Suprapubic skin (tissue), 3 donors: ENCODE results near the gene SMIM26.

Experiments used
- CTCF ChIP-seq, 2 donors: fragments of 200-600 bp in 1 of 2; fragments of 450-650 bp in 1 of 2; sonication (generic) in 1 of 2; IDR thresholded peaks; one replicate each; pipeline ENCODE4 v1.5.1; 2016 to 2019; ENCODE audit warnings: antibody characterized with exemption in 2 of 2, mild to moderate bottlenecking in 1 of 2, moderate library complexity in 1 of 2
- POLR2AphosphoS5 ChIP-seq, 3 donors: sonication (generic); formaldehyde crosslinking; IDR thresholded peaks; one replicate each; pipeline ENCODE4 v1.6.1; 2017; ENCODE audit warnings: antibody characterized with exemption in 3 of 3

GRCh38 chr20:18588574-18588933 is 21.3 kb downstream of the SMIM26 start:
- TF ChIP-seq CTCF (IDR thresholded peaks at IDR 0.05) (no peak), POLR2AphosphoS5 (IDR thresholded peaks at IDR 0.05) (no peak)
